ENCODE results near the gene LY6G5B. TPM values are rescaled to one million over a fixed set of nuclear protein-coding genes. Genes with fewer than 3 reads are reported as not detected.

Gene LY6G5B
- total and polyA plus RNA-seq, 2 experiments from 2014 or later, result 7.9 to 8.4 TPM

- H3K36me3 ChIP-seq (ENCODE audit: insufficient read depth), result no peaks in the 10 kb centered on the region
- peak overlapping the region; percentile 95 for H3K27ac Mint-ChIP-seq
- H3K4me3 Mint-ChIP-seq, result peak overlapping the region; percentile 96
- H3K9me3 Mint-ChIP-seq, result no peaks in the 10 kb centered on the region
- peak overlapping the region; percentile 86 for H3K4me2 ChIP-seq
- peaks cover 3% of the 10 kb centered on the region; the same call in 1 of the 2 replicates for H3F3A ChIP-seq (replicated peaks; ENCODE audit: low read depth)
- peaks cover 8% of the 10 kb centered on the region; the same call in 2 of the 3 replicates for H3K36me3 Mint-ChIP-seq (ENCODE audit: low read depth)
- peaks cover 6% of the 10 kb centered on the region for H3K27me3 Mint-ChIP-seq (ENCODE audit: insufficient read depth, low read depth, poor library complexity)
- no peak for DNase-seq (ENCODE audit: low spot score)
- peak overlapping the region; percentile 80 for H3K4me3 ChIP-seq
- H4K20me1 ChIP-seq (replicated peaks; ENCODE audit: insufficient read depth), result peaks cover 3% of the 10 kb centered on the region; the same call in 1 of the 2 replicates
- peaks cover 5% of the 10 kb centered on the region; the same call in 1 of the 2 replicates for H3K4me1 ChIP-seq (ENCODE audit: insufficient read depth)
- H3K27ac ChIP-seq (ENCODE audit: low read depth), result no peak overlapping the region
- peaks cover 14% of the 10 kb centered on the region for H3K79me2 ChIP-seq (replicated peaks; ENCODE audit: insufficient read depth)
- H3K4me1 Mint-ChIP-seq, result peaks cover 10% of the 10 kb centered on the region
- ATAC-seq, result no peak
- TF ChIP-seq EZH2 (IDR thresholded peaks at IDR 0.05; ENCODE audit: low read depth, unreplicated experiment) (no peak), STAT1 (IDR thresholded peaks at IDR 0.05; ENCODE audit: unreplicated experiment) (no peak), ZNF462 (CRISPR knock-in tag; IDR thresholded peaks at IDR 0.05) (no peak), EZH2phosphoT487 (IDR thresholded peaks at IDR 0.05; ENCODE audit: unreplicated experiment) (no peak), ETS1 (IDR thresholded peaks at IDR 0.05) (no peak), NANOG (IDR thresholded peaks at IDR 0.05; ENCODE audit: borderline replicate concordance) (no peak), JUNB (IDR thresholded peaks at IDR 0.05; ENCODE audit: unreplicated experiment) (no peak), CREB1 (CRISPR knock-in tag; IDR thresholded peaks at IDR 0.05; ENCODE audit: low read depth) (no peak)
- peak overlapping the region; percentile 80; the same call in 1 of the 2 replicates for H2AFZ ChIP-seq
- no peaks in the 10 kb centered on the region for H3K27me3 ChIP-seq (ENCODE audit: insufficient read depth)
- no peaks in the 10 kb centered on the region for H3K9me2 ChIP-seq (ENCODE audit: insufficient read depth)
Observed at GRCh38 chr6:31701666-31702404, 32.1 kb downstream of the LY6G5B start.

Data from GM23338 (cell line).